ENCODE data around the gene YARS1.
"Not testable (repeated sequence)": the region's sequence is repeated elsewhere in the genome, so short reads cannot be mapped to it uniquely, and the experiment has no call there.

YARS1 gene

DNA sequence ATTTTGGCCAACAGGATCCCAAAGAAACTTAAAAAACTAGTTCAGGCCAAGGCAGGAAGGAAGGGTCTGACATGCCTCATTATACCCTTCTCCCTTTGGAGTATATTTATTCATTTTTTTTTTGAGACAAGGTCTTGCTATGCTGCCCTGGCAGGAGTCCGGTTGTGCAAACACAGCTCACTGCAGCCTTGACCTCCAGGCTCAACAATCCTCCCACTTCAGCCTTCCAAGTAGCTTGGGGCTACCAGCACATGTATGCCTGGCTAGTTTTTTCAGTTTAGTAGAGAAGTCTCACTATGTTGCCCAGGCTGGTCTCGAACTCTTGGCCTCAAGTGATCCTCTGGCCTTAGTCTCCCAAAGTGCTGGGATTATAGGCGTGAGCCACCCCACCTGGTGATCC, 5.2 kb downstream of the YARS1 start:
- H3K4me3 ChIP-seq (ENCODE audit: low read depth, low read length): no peak overlapping the region
- no peaks in the 10 kb centered on the region for H3K27me3 ChIP-seq (replicated peaks)
- in situ Hi-C loops (cut with HindIII; ENCODE audit: low pct_ligation_motif_present, low sequenced_read_pairs): no loop called here
- peaks cover 31% of the 10 kb centered on the region for H3K36me3 ChIP-seq (replicated peaks)
- H3K27ac ChIP-seq: no peak overlapping the region
- TF ChIP-seq, protein P1, sequence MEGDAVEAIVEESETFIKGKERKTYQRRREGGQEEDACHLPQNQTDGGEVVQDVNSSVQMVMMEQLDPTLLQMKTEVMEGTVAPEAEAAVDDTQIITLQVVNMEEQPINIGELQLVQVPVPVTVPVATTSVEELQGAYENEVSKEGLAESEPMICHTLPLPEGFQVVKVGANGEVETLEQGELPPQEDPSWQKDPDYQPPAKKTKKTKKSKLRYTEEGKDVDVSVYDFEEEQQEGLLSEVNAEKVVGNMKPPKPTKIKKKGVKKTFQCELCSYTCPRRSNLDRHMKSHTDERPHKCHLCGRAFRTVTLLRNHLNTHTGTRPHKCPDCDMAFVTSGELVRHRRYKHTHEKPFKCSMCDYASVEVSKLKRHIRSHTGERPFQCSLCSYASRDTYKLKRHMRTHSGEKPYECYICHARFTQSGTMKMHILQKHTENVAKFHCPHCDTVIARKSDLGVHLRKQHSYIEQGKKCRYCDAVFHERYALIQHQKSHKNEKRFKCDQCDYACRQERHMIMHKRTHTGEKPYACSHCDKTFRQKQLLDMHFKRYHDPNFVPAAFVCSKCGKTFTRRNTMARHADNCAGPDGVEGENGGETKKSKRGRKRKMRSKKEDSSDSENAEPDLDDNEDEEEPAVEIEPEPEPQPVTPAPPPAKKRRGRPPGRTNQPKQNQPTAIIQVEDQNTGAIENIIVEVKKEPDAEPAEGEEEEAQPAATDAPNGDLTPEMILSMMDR (IDR thresholded peaks at IDR 0.05; ENCODE audit: low read depth, low read length, missing control alignments): no peak
- no peak for DNase-seq

DNA sequence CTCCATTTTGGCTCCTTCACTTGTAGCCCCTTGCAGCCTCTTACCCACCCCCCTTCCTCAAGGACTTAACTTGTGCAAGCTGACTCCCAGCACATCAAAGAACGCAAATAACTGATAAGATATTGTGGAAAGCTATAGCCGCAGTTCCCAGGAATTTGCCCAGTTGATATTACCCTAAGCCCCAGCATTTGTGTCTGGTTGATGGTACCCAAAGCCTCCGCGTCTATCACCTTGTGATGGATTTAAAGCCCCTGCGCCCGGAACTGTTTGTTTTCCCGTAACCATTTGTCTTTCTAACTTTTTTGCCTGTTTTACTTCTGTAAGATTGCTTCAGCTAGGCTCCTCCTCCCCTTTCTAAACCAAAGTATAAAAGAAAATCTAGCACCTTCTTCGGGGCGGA, 5.9 kb downstream of the YARS1 start:
- Histone ChIP-seq H3K36me3 (replicated peaks) (peaks cover 37% of the 10 kb centered on the region), H3K27me3 (replicated peaks) (no peaks in the 10 kb centered on the region), H3K27ac (no peak overlapping the region), H3K4me3 (ENCODE audit: low read depth, low read length) (no peak overlapping the region)
- no peak for DNase-seq
- in situ Hi-C loops (cut with HindIII; ENCODE audit: low pct_ligation_motif_present, low sequenced_read_pairs): no loop called here
- TF ChIP-seq, protein P1 (IDR thresholded peaks at IDR 0.05; ENCODE audit: low read depth, low read length, missing control alignments): no peak

GRCh38 chr1:32810358-32810757, 6.8 kb downstream of the YARS1 start:
- TF ChIP-seq, protein P1 (IDR thresholded peaks at IDR 0.05; ENCODE audit: low read depth, low read length, missing control alignments): no peak
- no peak overlapping the region for H3K27ac ChIP-seq
- peaks cover 46% of the 10 kb centered on the region for H3K36me3 ChIP-seq (replicated peaks)
- H3K4me3 ChIP-seq (ENCODE audit: low read depth, low read length): no peak overlapping the region
- no peak for DNase-seq
- in situ Hi-C loops (cut with HindIII; ENCODE audit: low pct_ligation_motif_present, low sequenced_read_pairs): no loop called here
- H3K27me3 ChIP-seq (replicated peaks): no peaks in the 10 kb centered on the region

GRCh38 chr1:32808580-32808979, 8.6 kb downstream of the YARS1 start:
- TF ChIP-seq, protein P1 (IDR thresholded peaks at IDR 0.05; ENCODE audit: low read depth, low read length, missing control alignments): no peak
- DNase-seq: no peak
- H3K27me3 ChIP-seq (replicated peaks): no peaks in the 10 kb centered on the region
- no peak overlapping the region for H3K4me3 ChIP-seq (ENCODE audit: low read depth, low read length)
- peaks cover 46% of the 10 kb centered on the region for H3K36me3 ChIP-seq (replicated peaks)
- no peak overlapping the region for H3K27ac ChIP-seq
- in situ Hi-C loops (cut with HindIII; ENCODE audit: low pct_ligation_motif_present, low sequenced_read_pairs): no loop called here

- peak; percentile 31 for DNase-seq
- H3K27me3 ChIP-seq (replicated peaks): no peaks in the 10 kb centered on the region
- H3K27ac ChIP-seq: peak overlapping the region; percentile 20
- no peak overlapping the region for H3K4me3 ChIP-seq (ENCODE audit: low read depth, low read length)
- TF ChIP-seq, protein P1 (IDR thresholded peaks at IDR 0.05; ENCODE audit: low read depth, low read length, missing control alignments): no peak
- H3K36me3 ChIP-seq (replicated peaks): peaks cover 56% of the 10 kb centered on the region
- in situ Hi-C loops (cut with HindIII; ENCODE audit: low pct_ligation_motif_present, low sequenced_read_pairs): no loop called here
These were observed 10.1 kb downstream of the YARS1 start for GRCh38 chr1:32806910-32807523.

- H3K36me3 ChIP-seq (replicated peaks): peaks cover 54% of the 10 kb centered on the region
- H3K27ac ChIP-seq: no peak overlapping the region
- DNase-seq: no peak
- H3K4me3 ChIP-seq (ENCODE audit: low read depth, low read length): no peak overlapping the region
- TF ChIP-seq, protein P1 (IDR thresholded peaks at IDR 0.05; ENCODE audit: low read depth, low read length, missing control alignments): no peak
- no peaks in the 10 kb centered on the region for H3K27me3 ChIP-seq (replicated peaks)
- in situ Hi-C loops (cut with HindIII; ENCODE audit: low pct_ligation_motif_present, low sequenced_read_pairs): no loop called here
These were observed 10.9 kb downstream of the YARS1 start for GRCh38 chr1:32806290-32806689.

- in situ Hi-C loops (cut with HindIII; ENCODE audit: low pct_ligation_motif_present, low sequenced_read_pairs): not testable (repeated sequence)
- peaks cover 46% of the 10 kb centered on the region for H3K36me3 ChIP-seq (replicated peaks)
These were observed 12.7 kb downstream of the YARS1 start for GRCh38 chr1:32804460-32804859.

More at GRCh38 chr1:32804460-32804859, 12.7 kb downstream of the YARS1 start:
- H3K27me3 ChIP-seq (replicated peaks); H3K27ac ChIP-seq; H3K4me3 ChIP-seq (ENCODE audit: low read depth, low read length); DNase-seq: not testable (repeated sequence)
